Psoas muscle (tissue), 8 donors: ENCODE results near the gene C7orf57. TPM values are rescaled to one million over a fixed set of nuclear protein-coding genes. Genes with fewer than 3 reads are reported as not detected.
"Not testable (repeated sequence)": the region's sequence is repeated elsewhere in the genome, so short reads cannot be mapped to it uniquely, and the experiment has no call there.

Experiments
- ATAC-seq, 4 donors: fragments of 200-7000 bp; cut with Tn5 transposase; one replicate each; pipeline ENCODE4 v1.9.1; 2020; ENCODE audit warnings: moderate library complexity in 3 of 4, mild to moderate bottlenecking in 2 of 4
- DNase-seq, 2 donors: peaks; one replicate each; pipeline ENCODE4 v3.0.0-alpha.2; 2020
- H3K27ac ChIP-seq: fragments of 200-600 bp; one replicate; pipeline ENCODE4 v1.8.0; 2022
- H3K27me3 ChIP-seq, 3 donors: fragments of 200-600 bp in 1 of 3; one replicate each; pipeline versions ENCODE4 v1.6.1 to v1.8.0; 2013 to 2022; ENCODE audit warnings: low read length in 2 of 3, mild to moderate bottlenecking in 2 of 3, moderate library complexity in 1 of 3; ENCODE audit not compliant: insufficient read depth in 3 of 3
- H3K36me3 ChIP-seq, 2 donors: fragments of 200-600 bp in 1 of 2; one replicate each; pipeline versions ENCODE4 v1.6.1 to v1.8.0; 2013 to 2022; ENCODE audit warnings: low read depth in 1 of 2, mild to moderate bottlenecking in 1 of 2, moderate library complexity in 1 of 2; ENCODE audit not compliant: insufficient read depth in 1 of 2
- H3K4me1 ChIP-seq: fragments of 200-600 bp; one replicate; pipeline ENCODE4 v1.8.0; 2022
- H3K4me3 ChIP-seq: fragments of 200-600 bp; one replicate; pipeline ENCODE4 v1.8.0; 2022; ENCODE audit warnings: mild to moderate bottlenecking
- H3K9me3 ChIP-seq: fragments of 200-600 bp; one replicate; pipeline ENCODE4 v1.8.0; 2022
- WGBS, 3 donors: extraction: QIAGEN DNeasy Blood & Tissue Kit; methylation state at CpG; one replicate each; pipeline versions ENCODE4 v1.1.6 to v1.1.7; 2013; 5-methylcytosine and 5-hydroxymethylcytosine counted together
- intact Hi-C, 2 donors: fragments of 100-400 bp; cut with DNase I; formaldehyde crosslinking; loops; one replicate each; pipeline versions ENCODE4 v1.11.0 to v1.14.2; 2022
- long read RNA-seq, 2 donors: library from polyadenylated mRNA; unstranded; transcript quantifications; one replicate each; pipeline ENCODE4 v2.0.0, GENCODE V29; 2021
- polyA plus RNA-seq, 3 donors: library from polyadenylated mRNA; stranded (reverse); fragments of 200-250 nt; gene quantifications; one replicate each; pipeline ENCODE4 v1.2.3, GENCODE V29; 2013
- total RNA-seq, 4 donors: library from RNA; stranded (reverse); fragmentation: NEBNext Ultra II Directional in 2 of 4; extraction: Animal tissue kit (Norgen Biotek cat#: 25700) in 2 of 4; gene quantifications; one replicate each; pipeline versions ENCODE4 v1.2.1 to v1.2.4, GENCODE V29; 2021 to 2023
- TF ChIP-seq, protein P1 (sequence below): fragments of 200-600 bp; IDR thresholded peaks from one replicate; pipeline ENCODE4 v1.8.0; 2022; ENCODE audit warnings: antibody characterized with exemption
- donor health status: healthy with polysubstance abuse.
- donor health status: DM: no; HTN: no; CAD: no; lungs with moderate emphysema.
- donor health status: Bipolar disorder and iron deficiency.
- donor health status: healthy.
- donor health status: DM: yes; HTN: yes; CAD: no.
- donor health status: DM: no; HTN: no; CAD: no.
- donor health status: DM: no; HTN: no; CAD: no.
- donor health status: DM: yes; HTN: yes; CAD: no.

The C7orf57 gene
- total RNA-seq (not detected), polyA plus RNA-seq (under 1 TPM in 2 of 3 donors, not detected in 1; 0.01 to 0.06 TPM)
- long read RNA-seq, donor 1 = 0 reads
- long read RNA-seq, donor 2 = 0 reads

DNA sequence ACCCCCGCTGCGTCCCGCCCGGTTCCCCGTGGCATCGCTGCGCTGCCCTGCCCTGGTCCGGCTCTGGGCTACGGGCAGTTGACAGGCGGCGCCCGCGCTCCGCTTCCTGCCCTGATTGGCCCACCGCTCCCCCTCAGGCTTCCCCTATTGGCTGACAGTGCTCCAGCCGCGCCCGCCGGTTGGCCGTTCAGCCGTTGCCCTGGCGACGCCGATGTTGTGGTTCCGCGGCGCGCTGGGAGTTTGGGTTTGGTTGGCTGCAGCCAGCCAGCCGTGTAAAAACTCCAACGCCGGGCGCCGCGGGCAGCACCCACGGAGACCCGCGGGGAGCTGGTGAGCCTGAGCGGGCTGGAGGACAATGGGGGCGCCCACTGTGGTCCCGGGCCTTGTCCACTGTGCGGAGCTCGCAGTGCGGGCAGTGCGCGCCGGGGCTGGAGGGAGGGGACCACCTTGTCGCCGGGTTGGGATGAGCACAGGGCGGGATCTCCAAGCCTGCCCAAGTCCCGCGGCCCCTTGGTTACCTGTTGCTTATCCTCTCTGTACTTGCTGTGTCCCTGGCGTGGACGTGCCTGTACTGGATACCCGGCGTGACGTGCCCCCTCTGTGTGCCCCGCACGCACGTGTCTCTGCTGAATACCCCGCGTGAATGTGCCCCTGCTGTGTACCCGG, at the start of gene C7orf57:
C7orf57 (plus strand) TSS at position 243 of the 666 bp plus-strand sequence. CDS start 766 bp downstream, outside the sequence.
- intact Hi-C loops = loop anchor here (5.0 kb wide), 3 partner anchors 52 to 77 kb away; partner anchors contain the start of gene UPP1 (in 1 of the 2)
- DNase-seq = peak; percentile 92 to 95
- peaks cover 11% of the 10 kb centered on the region for H3K4me1 ChIP-seq
- 0% methylated on average over 55 to 62 of the region's 62 CpGs for WGBS, 3 donors
- H3K4me3 ChIP-seq = peak within 1 kb of the TSS; percentile 74
- TF ChIP-seq, protein P1, sequence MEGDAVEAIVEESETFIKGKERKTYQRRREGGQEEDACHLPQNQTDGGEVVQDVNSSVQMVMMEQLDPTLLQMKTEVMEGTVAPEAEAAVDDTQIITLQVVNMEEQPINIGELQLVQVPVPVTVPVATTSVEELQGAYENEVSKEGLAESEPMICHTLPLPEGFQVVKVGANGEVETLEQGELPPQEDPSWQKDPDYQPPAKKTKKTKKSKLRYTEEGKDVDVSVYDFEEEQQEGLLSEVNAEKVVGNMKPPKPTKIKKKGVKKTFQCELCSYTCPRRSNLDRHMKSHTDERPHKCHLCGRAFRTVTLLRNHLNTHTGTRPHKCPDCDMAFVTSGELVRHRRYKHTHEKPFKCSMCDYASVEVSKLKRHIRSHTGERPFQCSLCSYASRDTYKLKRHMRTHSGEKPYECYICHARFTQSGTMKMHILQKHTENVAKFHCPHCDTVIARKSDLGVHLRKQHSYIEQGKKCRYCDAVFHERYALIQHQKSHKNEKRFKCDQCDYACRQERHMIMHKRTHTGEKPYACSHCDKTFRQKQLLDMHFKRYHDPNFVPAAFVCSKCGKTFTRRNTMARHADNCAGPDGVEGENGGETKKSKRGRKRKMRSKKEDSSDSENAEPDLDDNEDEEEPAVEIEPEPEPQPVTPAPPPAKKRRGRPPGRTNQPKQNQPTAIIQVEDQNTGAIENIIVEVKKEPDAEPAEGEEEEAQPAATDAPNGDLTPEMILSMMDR = peak; percentile 13
- peaks cover 2 to 31% (median 8%) of the 10 kb centered on the region in 3 donors for H3K27me3 ChIP-seq
- H3K27ac ChIP-seq = no peak within 1 kb of the TSS
- no peaks in the 10 kb centered on the region for H3K9me3 ChIP-seq
- no peaks in the 10 kb centered on the region for H3K36me3 ChIP-seq
- ATAC-seq = peak; percentile 100

DNA sequence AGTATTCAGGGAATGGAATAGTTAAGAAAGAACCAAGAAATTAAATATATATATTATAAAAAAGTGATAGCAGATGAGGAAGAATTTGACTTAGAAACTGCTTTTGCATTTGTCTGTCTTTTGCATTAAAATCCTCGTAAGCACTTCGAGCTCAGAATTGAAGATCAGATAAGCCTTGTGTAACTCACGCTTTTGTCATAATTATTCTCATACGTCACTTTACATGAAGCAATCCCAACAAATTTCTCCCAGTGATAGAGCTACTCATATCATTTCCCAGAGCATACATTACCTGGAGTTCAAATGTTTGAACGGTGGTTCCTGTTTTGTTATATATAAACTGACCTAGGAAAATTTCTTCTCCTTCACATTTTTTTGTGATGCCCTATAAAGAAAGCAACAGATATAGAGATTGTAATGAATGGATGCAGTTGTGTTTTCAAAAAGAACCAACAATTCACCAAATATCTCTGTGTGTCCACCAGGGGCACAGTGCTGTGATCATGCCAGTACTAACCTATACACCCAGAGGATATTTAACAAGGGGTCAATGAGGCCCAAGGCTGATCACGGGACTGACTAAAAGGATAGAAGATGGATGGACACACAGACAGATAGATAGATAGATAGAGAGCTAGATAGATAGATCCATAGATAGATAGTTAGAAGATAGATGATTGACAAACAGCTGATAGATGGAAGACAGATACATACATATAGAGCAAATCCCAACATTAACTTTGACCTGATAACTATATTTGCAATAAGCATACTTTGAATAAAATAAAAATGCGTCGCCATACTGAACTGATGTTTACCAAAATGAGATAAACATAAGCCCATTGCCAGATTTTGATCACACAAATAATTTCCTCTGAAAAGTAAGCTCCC, 46.6 kb upstream of the C7orf57 start:
- no peak for DNase-seq

DNA sequence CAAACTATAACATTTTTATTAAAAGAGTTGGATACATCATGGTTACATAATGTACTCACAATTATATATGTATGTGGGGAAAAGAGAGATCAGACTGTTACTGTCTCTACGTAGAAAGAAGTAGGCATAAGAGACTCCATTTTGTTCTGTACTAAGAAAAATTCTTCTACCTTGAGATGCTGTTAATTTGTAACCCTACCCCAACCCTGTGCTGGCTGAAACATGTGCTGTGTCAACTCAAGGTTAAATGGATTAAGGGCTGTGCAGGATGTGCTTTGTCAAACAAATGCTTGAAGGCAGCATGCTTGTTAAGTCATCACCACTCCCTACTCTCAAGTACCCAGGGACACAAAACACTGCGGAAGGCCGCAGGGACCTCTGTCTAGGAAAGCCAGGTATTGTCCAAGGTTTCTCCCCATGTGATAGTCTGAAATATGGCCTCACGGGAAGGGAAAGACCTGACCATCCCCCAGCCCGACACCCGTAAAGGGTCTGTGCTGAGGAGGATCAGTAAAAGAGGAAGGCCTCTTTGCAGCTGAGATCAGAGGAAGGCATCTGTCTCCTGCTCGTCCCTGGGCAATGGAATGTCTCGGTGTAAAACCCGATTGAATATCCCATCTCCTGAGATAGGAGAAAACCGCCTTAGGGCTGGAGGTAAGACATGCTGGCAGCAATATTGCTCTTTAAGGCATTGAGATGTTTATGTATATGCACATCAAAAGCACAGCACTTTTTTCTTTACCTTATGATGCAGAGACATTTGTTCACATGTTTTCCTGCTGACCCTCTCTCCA, 45.5 kb upstream of the C7orf57 start:
- H3K27me3 ChIP-seq, H3K4me3 ChIP-seq, ATAC-seq, H3K4me1 ChIP-seq, DNase-seq, H3K36me3 ChIP-seq, H3K9me3 ChIP-seq, H3K27ac ChIP-seq: not testable (repeated sequence)
- intact Hi-C loops = loop anchor here in 1 of 2 donors (5.0 kb wide), 1 partner anchor 117 kb away; no protein-coding TSS in a partner anchor
- 62 to 63% (median 62%) methylated on average over 10 of the region's 10 CpGs for WGBS, 3 donors

More for the DNA sequence above, 46.6 kb upstream of the C7orf57 start:
- Histone ChIP-seq H3K4me1 (no peaks in the 10 kb centered on the region), H3K4me3 (no peak overlapping the region), H3K9me3 (no peaks in the 10 kb centered on the region), H3K27ac (no peak overlapping the region), H3K36me3 (no peaks in the 10 kb centered on the region), H3K27me3 (peaks cover 0 to 4% (median 0%) of the 10 kb centered on the region in 3 donors)
- 82 to 86% (median 85%) methylated on average over 8 of the region's 8 CpGs for WGBS, 3 donors
- no peak for ATAC-seq
- intact Hi-C loops = no loop called here
- TF ChIP-seq, protein P1 = no peak

DNA sequence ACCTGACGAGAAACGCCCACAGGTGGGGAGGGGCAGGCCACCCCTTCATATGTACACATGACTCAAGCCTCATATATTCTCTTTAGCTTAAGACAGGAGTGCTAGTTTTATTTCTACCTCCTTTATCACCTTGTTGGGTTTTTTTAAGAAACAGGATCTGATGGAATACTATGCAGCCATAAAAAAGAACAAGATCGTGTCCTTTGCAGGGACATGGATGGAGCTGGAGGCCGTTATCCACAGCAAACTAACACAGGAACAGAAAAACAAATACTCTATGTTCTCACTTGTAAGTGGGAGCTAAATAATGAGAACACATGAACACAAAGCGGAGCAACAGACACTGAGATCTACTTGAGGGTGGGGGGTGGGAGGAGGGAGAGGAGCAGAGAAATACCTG, 44.8 kb upstream of the C7orf57 start:
- Histone ChIP-seq H3K4me1 (no peaks in the 10 kb centered on the region), H3K36me3 (no peaks in the 10 kb centered on the region), H3K4me3 (no peak overlapping the region), H3K27me3 (peaks cover 0 to 4% (median 0%) of the 10 kb centered on the region in 3 donors), H3K27ac (no peak overlapping the region), H3K9me3 (no peaks in the 10 kb centered on the region)
- 94 to 99% (median 95%) methylated on average over 5 of the region's 5 CpGs for WGBS, 3 donors
- TF ChIP-seq, protein P1 = no peak
- intact Hi-C loops = loop anchor here in 1 of 2 donors (5.0 kb wide), 1 partner anchor 117 kb away; no protein-coding TSS in a partner anchor
- no peak for ATAC-seq
- no peak for DNase-seq
